SKM-1 (cell line): Measurements from ENCODE around the gene GUSB.

Experiments used
- DNase-seq: peaks from one replicate; lab custom pipeline; 2025; ENCODE audit not compliant: unreplicated experiment; lab: John Stamatoyannopoulos, UW

The GUSB gene

DNA sequence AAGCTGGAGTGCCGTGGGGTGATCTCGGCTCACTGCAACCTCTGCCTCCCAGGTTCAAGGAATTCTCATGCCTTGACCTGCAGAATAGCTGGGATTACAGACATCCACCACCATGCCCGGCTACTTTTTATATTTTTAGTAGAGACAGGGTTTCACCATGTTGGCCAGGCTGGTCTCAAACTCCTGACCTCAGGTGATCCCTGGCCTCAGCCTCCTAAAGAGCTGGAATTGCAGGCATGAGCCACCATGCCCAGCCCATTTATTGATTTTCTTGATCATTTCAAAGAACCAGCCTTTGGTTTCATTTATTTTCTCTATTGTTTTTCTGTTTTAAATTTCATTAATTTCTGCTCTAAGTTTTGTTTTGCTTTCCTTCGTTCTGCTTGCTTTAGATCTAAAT is 50.3 kb downstream of the GUSB start:
- DNase-seq, result no peak

GRCh38 chr7:65927489-65928448 is 54.2 kb downstream of the GUSB start:
- no peak for DNase-seq

- DNase-seq, result no peak
Measured at GRCh38 chr7:65926588-65926987, 55.4 kb downstream of the GUSB start.

DNA sequence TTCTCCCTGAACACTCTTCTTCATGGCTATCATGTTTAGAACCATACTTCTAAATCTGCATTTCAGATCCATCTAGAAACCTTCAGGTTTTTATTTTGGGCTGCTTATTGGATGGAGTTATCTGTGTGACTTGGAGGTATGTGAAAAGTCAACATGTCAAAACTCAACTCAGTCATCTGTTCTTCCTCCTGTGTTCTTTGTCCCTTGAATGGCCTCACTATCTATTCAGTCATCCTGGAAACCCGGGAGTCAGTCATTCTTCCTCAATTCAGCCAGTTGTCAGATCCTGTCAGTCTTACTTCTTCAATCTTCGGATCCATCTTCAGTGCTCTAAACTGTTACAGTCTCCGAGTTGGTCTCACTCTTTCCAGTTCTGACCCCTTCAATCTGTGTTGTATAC is 57.0 kb downstream of the GUSB start:
- DNase-seq, result no peak

GRCh38 chr7:65924193-65924592 is 57.8 kb downstream of the GUSB start:
- no peak for DNase-seq

- DNase-seq, result no peak
Measured at GRCh38 chr7:65923316-65923715, 58.7 kb downstream of the GUSB start.

DNA sequence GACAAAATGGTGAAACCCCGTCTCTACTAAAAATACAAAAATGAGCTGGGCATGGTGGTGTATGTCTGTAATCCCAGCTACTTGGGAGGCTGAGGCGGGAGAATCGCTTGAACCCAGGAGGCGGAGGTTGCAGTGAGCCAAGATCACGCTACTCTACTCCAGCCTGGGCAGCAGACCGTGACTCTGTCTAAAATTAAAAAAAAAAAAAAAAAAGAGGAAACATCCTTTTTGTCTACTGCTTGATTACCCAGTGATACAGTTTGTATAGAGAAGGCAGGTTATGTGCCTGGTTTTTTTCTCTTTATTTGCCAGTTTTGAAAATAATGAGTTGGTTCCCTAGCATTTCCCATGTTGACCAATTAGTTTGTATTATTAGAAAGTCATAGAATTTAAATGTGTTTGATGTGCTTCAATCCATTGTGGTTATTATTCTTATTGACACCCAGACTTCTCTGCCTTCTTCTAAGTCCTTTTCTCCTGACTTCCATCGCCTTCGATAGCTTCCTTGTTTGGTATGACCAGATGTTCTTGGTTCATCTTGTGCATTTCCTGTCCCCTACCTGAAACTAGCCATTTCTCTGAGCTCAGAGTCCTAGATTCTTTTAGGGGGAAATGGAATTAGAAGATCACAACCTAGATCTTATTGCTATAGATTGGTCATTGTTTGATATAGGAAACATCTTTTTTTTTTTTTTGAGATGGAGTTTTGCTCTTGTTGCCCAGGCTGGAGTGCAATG is 65.9 kb downstream of the GUSB start:
- DNase-seq, result no peak

- DNase-seq, result no peak
Measured at GRCh38 chr7:65912237-65912636, 69.8 kb downstream of the GUSB start.
